Body of pancreas (tissue), 4 donors: Measurements from ENCODE around the gene RXRB.

Source experiments
- POLR2A ChIP-seq, 3 donors: fragments of 450-650 bp; IDR thresholded peaks; one replicate each; pipeline ENCODE4 v1.6.1; 2016; ENCODE audit warnings: antibody characterized with exemption in 3 of 3, mild to moderate bottlenecking in 2 of 3
- TF ChIP-seq, protein P1 (sequence below), 7 experiments: fragments of 450-650 bp in 4 of 7; fragments of 200-600 bp in 3 of 7; sonication (generic) in 3 of 7; IDR thresholded peaks; one replicate each; pipeline ENCODE4 v1.5.1; 2016 to 2019; ENCODE audit warnings: antibody characterized with exemption in 7 of 7

DNA sequence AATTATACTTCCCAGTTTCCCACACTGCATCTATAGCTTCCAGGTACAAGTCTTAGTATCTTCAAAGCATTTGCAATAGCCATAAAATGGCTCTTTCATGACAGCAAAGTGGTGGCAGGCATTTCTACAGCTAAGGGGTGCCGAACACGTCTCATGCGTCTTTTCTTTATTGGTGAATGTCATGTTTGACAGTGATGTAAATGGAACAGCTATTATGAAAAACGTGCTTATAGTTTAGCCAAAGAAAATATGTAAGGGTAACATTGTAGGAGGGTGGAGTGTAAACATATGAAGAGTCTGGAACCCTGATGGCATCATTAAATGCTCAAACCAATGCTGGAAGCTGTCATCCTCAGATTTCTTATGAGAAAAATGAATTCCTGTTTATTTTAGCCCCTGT lies 46.1 kb downstream of the RXRB start:
- TF ChIP-seq POLR2A (IDR thresholded peaks at IDR 0.05): no peak
- TF ChIP-seq, protein P1, sequence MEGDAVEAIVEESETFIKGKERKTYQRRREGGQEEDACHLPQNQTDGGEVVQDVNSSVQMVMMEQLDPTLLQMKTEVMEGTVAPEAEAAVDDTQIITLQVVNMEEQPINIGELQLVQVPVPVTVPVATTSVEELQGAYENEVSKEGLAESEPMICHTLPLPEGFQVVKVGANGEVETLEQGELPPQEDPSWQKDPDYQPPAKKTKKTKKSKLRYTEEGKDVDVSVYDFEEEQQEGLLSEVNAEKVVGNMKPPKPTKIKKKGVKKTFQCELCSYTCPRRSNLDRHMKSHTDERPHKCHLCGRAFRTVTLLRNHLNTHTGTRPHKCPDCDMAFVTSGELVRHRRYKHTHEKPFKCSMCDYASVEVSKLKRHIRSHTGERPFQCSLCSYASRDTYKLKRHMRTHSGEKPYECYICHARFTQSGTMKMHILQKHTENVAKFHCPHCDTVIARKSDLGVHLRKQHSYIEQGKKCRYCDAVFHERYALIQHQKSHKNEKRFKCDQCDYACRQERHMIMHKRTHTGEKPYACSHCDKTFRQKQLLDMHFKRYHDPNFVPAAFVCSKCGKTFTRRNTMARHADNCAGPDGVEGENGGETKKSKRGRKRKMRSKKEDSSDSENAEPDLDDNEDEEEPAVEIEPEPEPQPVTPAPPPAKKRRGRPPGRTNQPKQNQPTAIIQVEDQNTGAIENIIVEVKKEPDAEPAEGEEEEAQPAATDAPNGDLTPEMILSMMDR (IDR thresholded peaks at IDR 0.05): no peak
